GM19467 (cell line): Measurements from ENCODE around the gene UTP11.

Experiments
- ATAC-seq: cut with Tn5 transposase; IDR thresholded peaks from one replicate; pipeline ENCODE4 v1.9.1; 2021; ENCODE audit warnings: mild to moderate bottlenecking, moderate library complexity; ENCODE audit not compliant: unreplicated experiment

The UTP11 gene

GRCh38 chr1:38003261-38004250 lies 9.0 kb upstream of the UTP11 start:
- ATAC-seq = no peak

- no peak for ATAC-seq
Observed at GRCh38 chr1:38004284-38005108, 8.0 kb upstream of the UTP11 start.

GRCh38 chr1:38005195-38006007 lies 7.1 kb upstream of the UTP11 start, which contains the start of gene FHL3:
Gene FHL3 (minus strand): TSS chr1:38005514. CDS start chr1:37999412, 6,102 bp downstream.
- ATAC-seq = no peak

GRCh38 chr1:38006008-38006828 lies 6.3 kb upstream of the UTP11 start:
- no peak for ATAC-seq

- ATAC-seq = no peak
Observed at GRCh38 chr1:38009088-38009840, 3.3 kb upstream of the UTP11 start.

- no peak for ATAC-seq
Observed at GRCh38 chr1:38009841-38010180, 2.7 kb upstream of the UTP11 start.

GRCh38 chr1:38013227-38013622 lies 691 bp downstream of the UTP11 start:
- ATAC-seq = no peak

- ATAC-seq = no peak
Observed at GRCh38 chr1:38014171-38014570, 1.6 kb downstream of the UTP11 start.

GRCh38 chr1:38014724-38015424 lies 2.3 kb downstream of the UTP11 start:
- no peak for ATAC-seq

- ATAC-seq = no peak
Observed at GRCh38 chr1:38015978-38016725, 3.6 kb downstream of the UTP11 start.

GRCh38 chr1:38018864-38019343 lies 6.4 kb downstream of the UTP11 start:
- no peak for ATAC-seq

- no peak for ATAC-seq
Observed at GRCh38 chr1:38020396-38020795, 7.9 kb downstream of the UTP11 start.

GRCh38 chr1:38021969-38022368 lies 9.4 kb downstream of the UTP11 start:
- no peak for ATAC-seq

GRCh38 chr1:38022810-38023209 lies 10.3 kb downstream of the UTP11 start:
- ATAC-seq = no peak

- ATAC-seq = no peak
Observed at GRCh38 chr1:38025233-38025632, 12.7 kb downstream of the UTP11 start.

GRCh38 chr1:38025664-38026063 lies 13.1 kb downstream of the UTP11 start:
- no peak for ATAC-seq

- ATAC-seq = no peak
Observed at GRCh38 chr1:38026592-38027200, 14.2 kb downstream of the UTP11 start.
